ENCODE results near the gene PKMYT1. TPM values are rescaled to one million over a fixed set of nuclear protein-coding genes. Genes with fewer than 3 reads are reported as not detected.
"Not testable (repeated sequence)": the region's sequence is repeated elsewhere in the genome, so short reads cannot be mapped to it uniquely, and the experiment has no call there.

Gene PKMYT1
- polyA plus RNA-seq, 1 donor from 2014 or later: 2.9 TPM

DNA sequence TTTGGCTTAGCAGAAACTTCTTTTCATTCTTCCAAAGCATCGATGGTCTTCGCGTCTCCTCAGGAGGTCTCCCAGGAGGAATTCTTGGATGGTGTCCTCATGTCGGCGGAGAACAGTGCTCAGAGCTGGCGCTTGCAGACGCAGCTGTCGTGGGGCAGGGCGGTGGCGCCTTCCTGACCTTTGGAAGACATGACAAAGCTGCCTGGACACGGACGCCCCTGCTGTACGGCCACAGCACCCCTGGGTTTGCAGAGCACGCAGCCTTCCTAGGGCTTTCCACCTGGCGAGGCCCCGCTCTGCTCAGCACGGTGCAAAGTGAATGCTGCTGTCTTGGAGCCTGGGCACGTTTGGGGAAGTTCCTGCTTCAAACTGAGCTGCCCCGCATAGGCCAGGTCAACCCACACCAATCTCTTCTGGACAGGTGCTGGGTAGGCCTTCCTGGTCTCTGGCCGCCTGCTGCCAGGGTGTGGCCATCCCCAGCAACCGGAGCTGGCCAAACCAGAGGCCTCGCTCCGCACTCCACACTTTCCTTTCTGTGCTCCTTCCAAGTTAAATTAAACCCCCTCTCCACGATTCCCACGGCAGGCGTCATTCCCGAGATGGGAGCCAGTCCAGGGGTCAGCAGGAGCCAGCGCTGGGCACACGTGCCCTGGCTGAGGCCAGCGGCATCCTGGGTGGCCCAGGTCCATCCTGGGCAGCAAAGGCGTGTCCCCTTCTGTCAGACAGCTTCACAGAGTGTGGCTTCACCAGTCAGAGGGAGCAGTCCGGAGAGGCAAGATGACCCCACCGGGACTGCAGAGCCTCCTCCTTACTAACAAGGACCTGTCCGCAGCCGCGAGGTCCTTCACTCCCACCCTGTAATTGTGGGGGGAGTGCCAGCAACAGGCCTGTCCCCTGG is 31.2 kb downstream of the PKMYT1 start:
- no peak overlapping the region for H3K9ac ChIP-seq (ENCODE audit: low read length)
- no peaks in the 10 kb centered on the region for H4K20me1 ChIP-seq (ENCODE audit: insufficient read depth)
- no peaks in the 10 kb centered on the region for H3F3A ChIP-seq (ENCODE audit: insufficient read depth, low read length, poor library complexity, severe bottlenecking)
- no peak overlapping the region for H3K4me2 ChIP-seq (ENCODE audit: low read length)
- peaks cover 9% of the 10 kb centered on the region for H3K36me3 ChIP-seq (ENCODE audit: insufficient read depth, low read length)
- no peaks in the 10 kb centered on the region for H3K27me3 ChIP-seq (ENCODE audit: insufficient read depth, low read depth, low read length)
- H3K79me2 ChIP-seq (replicated peaks; ENCODE audit: insufficient read depth, low read length): no peaks in the 10 kb centered on the region
- H3K4me3 ChIP-seq (ENCODE audit: low read length): no peak overlapping the region
- no peaks in the 10 kb centered on the region for H3K9me2 ChIP-seq (ENCODE audit: insufficient read depth, low read length)
- H3K27ac ChIP-seq (ENCODE audit: low read length): no peak overlapping the region
- TF ChIP-seq EP300 (conservative IDR thresholded peaks at IDR 0.05; ENCODE audit: poor library complexity, severe bottlenecking) (no peak), SMC3 (conservative IDR thresholded peaks at IDR 0.05; ENCODE audit: poor library complexity) (no peak), RAD21 (conservative IDR thresholded peaks at IDR 0.05) (no peak), POLR2AphosphoS5 (IDR thresholded peaks at IDR 0.05) (no peak), TAF1 (IDR thresholded peaks at IDR 0.05; ENCODE audit: low read depth) (no peak), EZH2 (IDR thresholded peaks at IDR 0.05; ENCODE audit: borderline replicate concordance, insufficient read depth, low read length, poor library complexity, severe bottlenecking) (no peak), MXI1 (conservative IDR thresholded peaks at IDR 0.05; ENCODE audit: poor library complexity, severe bottlenecking) (no peak), REST (IDR thresholded peaks at IDR 0.05; ENCODE audit: borderline replicate concordance) (no peak)
- TF ChIP-seq, protein P1, sequence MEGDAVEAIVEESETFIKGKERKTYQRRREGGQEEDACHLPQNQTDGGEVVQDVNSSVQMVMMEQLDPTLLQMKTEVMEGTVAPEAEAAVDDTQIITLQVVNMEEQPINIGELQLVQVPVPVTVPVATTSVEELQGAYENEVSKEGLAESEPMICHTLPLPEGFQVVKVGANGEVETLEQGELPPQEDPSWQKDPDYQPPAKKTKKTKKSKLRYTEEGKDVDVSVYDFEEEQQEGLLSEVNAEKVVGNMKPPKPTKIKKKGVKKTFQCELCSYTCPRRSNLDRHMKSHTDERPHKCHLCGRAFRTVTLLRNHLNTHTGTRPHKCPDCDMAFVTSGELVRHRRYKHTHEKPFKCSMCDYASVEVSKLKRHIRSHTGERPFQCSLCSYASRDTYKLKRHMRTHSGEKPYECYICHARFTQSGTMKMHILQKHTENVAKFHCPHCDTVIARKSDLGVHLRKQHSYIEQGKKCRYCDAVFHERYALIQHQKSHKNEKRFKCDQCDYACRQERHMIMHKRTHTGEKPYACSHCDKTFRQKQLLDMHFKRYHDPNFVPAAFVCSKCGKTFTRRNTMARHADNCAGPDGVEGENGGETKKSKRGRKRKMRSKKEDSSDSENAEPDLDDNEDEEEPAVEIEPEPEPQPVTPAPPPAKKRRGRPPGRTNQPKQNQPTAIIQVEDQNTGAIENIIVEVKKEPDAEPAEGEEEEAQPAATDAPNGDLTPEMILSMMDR (IDR thresholded peaks at IDR 0.05; ENCODE audit: poor library complexity, severe bottlenecking): no peak
- no peak overlapping the region for H2AFZ ChIP-seq (ENCODE audit: low read depth, low read length)
- no peaks in the 10 kb centered on the region for H3K9me3 ChIP-seq (ENCODE audit: low read length)

GRCh38 chr16:2946649-2947048 is 33.6 kb downstream of the PKMYT1 start:
- H3K27me3 ChIP-seq (ENCODE audit: insufficient read depth, low read depth, low read length): no peaks in the 10 kb centered on the region
- no peaks in the 10 kb centered on the region for H3K9me2 ChIP-seq (ENCODE audit: insufficient read depth, low read length)
- no peak overlapping the region for H3K27ac ChIP-seq (ENCODE audit: low read length)
- no peak overlapping the region for H3K4me2 ChIP-seq (ENCODE audit: low read length)
- H4K20me1 ChIP-seq (ENCODE audit: insufficient read depth): no peaks in the 10 kb centered on the region
- H3K4me3 ChIP-seq (ENCODE audit: low read length): no peak overlapping the region
- H3K79me2 ChIP-seq (replicated peaks; ENCODE audit: insufficient read depth, low read length): no peaks in the 10 kb centered on the region
- TF ChIP-seq POLR2AphosphoS5 (IDR thresholded peaks at IDR 0.05): no peak
- TF ChIP-seq, protein P1 (IDR thresholded peaks at IDR 0.05; ENCODE audit: poor library complexity, severe bottlenecking): no peak
- TF ChIP-seq REST (IDR thresholded peaks at IDR 0.05; ENCODE audit: borderline replicate concordance): no peak
- no peak for TF ChIP-seq TAF1 (IDR thresholded peaks at IDR 0.05; ENCODE audit: low read depth)
- TF ChIP-seq MXI1 (conservative IDR thresholded peaks at IDR 0.05; ENCODE audit: poor library complexity, severe bottlenecking): no peak
- TF ChIP-seq RAD21 (conservative IDR thresholded peaks at IDR 0.05): no peak
- no peak for TF ChIP-seq EP300 (conservative IDR thresholded peaks at IDR 0.05; ENCODE audit: poor library complexity, severe bottlenecking)
- TF ChIP-seq SMC3 (conservative IDR thresholded peaks at IDR 0.05; ENCODE audit: poor library complexity): no peak
- no peak for TF ChIP-seq EZH2 (IDR thresholded peaks at IDR 0.05; ENCODE audit: borderline replicate concordance, insufficient read depth, low read length, poor library complexity, severe bottlenecking)
- H3K9ac ChIP-seq (ENCODE audit: low read length): no peak overlapping the region
- peaks cover 9% of the 10 kb centered on the region for H3K36me3 ChIP-seq (ENCODE audit: insufficient read depth, low read length)
- no peaks in the 10 kb centered on the region for H3K9me3 ChIP-seq (ENCODE audit: low read length)
- H3F3A ChIP-seq (ENCODE audit: insufficient read depth, low read length, poor library complexity, severe bottlenecking): no peaks in the 10 kb centered on the region
- H2AFZ ChIP-seq (ENCODE audit: low read depth, low read length): no peak overlapping the region

- not testable (repeated sequence) for H3K9ac ChIP-seq (ENCODE audit: low read length); H3K9me3 ChIP-seq (ENCODE audit: low read length); H3F3A ChIP-seq (ENCODE audit: insufficient read depth, low read length, poor library complexity, severe bottlenecking); H3K79me2 ChIP-seq (replicated peaks; ENCODE audit: insufficient read depth, low read length); H3K4me3 ChIP-seq (ENCODE audit: low read length); H3K9me2 ChIP-seq (ENCODE audit: insufficient read depth, low read length); H4K20me1 ChIP-seq (ENCODE audit: insufficient read depth); H3K27ac ChIP-seq (ENCODE audit: low read length); H3K36me3 ChIP-seq (ENCODE audit: insufficient read depth, low read length); H2AFZ ChIP-seq (ENCODE audit: low read depth, low read length); H3K4me2 ChIP-seq (ENCODE audit: low read length); H3K27me3 ChIP-seq (ENCODE audit: insufficient read depth, low read depth, low read length)
These were observed 36.5 kb downstream of the PKMYT1 start for GRCh38 chr16:2943716-2944115.
